Endothelial cell (in vitro differentiated cells): ENCODE data around the gene COL24A1. TPM values are rescaled to one million over a fixed set of nuclear protein-coding genes. Genes with fewer than 3 reads are reported as not detected.

Experiments used
- DNase-seq: peaks from one replicate; pipeline ENCODE4 v3.0.0; 2021; ENCODE audit warnings: low spot score
- H3K27ac Mint-ChIP-seq: one replicate; pipeline ENCODE4 v1.8.0; 2021; ENCODE audit warnings: mixed read lengths, inconsistent platforms; ENCODE audit not compliant: unreplicated experiment
- H3K27me3 Mint-ChIP-seq: one replicate; pipeline ENCODE4 v1.8.0; 2021; ENCODE audit warnings: mild to moderate bottlenecking, moderate library complexity, mixed read lengths, inconsistent platforms; ENCODE audit not compliant: unreplicated experiment
- H3K36me3 Mint-ChIP-seq: one replicate; pipeline ENCODE4 v1.8.0; 2021; ENCODE audit warnings: mild to moderate bottlenecking, low read depth, mixed read lengths, inconsistent platforms; ENCODE audit not compliant: unreplicated experiment
- H3K4me1 Mint-ChIP-seq: one replicate; pipeline ENCODE4 v1.8.0; 2021; ENCODE audit warnings: mild to moderate bottlenecking, mixed read lengths, inconsistent platforms; ENCODE audit not compliant: unreplicated experiment
- H3K4me3 Mint-ChIP-seq: one replicate; pipeline ENCODE4 v1.8.0; 2021; ENCODE audit warnings: mild to moderate bottlenecking, mixed read lengths, inconsistent platforms; ENCODE audit not compliant: unreplicated experiment
- H3K9me3 Mint-ChIP-seq: one replicate; pipeline ENCODE4 v1.8.0; 2021; ENCODE audit warnings: mixed read lengths, inconsistent platforms; ENCODE audit not compliant: unreplicated experiment
- total RNA-seq: library from RNA; stranded (reverse); fragmentation: NEBNext Ultra II Directional; extraction: Animal tissue kit (Norgen Biotek cat#: 25700); gene quantifications from one replicate; pipeline ENCODE4 v1.2.1, GENCODE V29; 2021; ENCODE audit not compliant: unreplicated experiment
- TF ChIP-seq, protein P1 (sequence below): fragments of 200-600 bp; sonication (generic); IDR thresholded peaks from one replicate; pipeline ENCODE4 v1.5.0; 2021; ENCODE audit warnings: antibody characterized with exemption; ENCODE audit not compliant: unreplicated experiment

Gene COL24A1
- total RNA-seq, 1 donor from 2014 or later, result 0.74 TPM

DNA sequence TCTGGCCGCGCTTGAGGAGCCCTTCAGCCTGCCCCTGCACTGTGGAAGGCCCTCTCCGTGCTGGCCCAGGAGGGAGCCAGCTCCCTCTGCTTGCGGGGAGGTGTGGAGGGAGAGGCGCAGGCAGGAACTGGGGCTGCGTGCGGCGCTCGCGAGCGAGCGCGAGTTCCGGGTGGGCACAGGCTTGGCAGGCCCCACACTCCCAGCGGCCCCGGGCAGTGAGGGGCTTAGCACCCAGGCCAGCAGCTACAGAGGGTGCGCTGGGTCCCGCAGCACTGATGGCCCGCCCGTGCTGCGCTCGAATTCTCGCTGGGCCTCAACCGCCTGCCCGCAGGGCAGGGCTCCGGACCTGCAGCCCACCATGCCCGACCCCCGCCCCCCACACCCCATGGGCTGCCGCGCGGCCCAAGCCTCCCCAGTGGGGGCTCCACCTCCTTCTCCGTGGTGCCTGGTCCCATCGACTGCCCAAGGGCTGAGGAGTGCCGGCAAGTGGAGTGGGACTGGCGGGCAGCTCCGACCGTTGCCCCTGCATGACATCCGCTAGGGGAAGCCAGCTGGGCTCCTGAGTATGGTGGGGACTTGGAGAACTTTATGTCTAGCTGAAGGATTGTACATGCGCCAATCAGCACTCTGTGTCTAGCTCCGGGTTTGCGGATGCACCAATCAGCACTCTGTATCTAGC is 46.0 kb downstream of the COL24A1 start:
- TF ChIP-seq, protein P1, sequence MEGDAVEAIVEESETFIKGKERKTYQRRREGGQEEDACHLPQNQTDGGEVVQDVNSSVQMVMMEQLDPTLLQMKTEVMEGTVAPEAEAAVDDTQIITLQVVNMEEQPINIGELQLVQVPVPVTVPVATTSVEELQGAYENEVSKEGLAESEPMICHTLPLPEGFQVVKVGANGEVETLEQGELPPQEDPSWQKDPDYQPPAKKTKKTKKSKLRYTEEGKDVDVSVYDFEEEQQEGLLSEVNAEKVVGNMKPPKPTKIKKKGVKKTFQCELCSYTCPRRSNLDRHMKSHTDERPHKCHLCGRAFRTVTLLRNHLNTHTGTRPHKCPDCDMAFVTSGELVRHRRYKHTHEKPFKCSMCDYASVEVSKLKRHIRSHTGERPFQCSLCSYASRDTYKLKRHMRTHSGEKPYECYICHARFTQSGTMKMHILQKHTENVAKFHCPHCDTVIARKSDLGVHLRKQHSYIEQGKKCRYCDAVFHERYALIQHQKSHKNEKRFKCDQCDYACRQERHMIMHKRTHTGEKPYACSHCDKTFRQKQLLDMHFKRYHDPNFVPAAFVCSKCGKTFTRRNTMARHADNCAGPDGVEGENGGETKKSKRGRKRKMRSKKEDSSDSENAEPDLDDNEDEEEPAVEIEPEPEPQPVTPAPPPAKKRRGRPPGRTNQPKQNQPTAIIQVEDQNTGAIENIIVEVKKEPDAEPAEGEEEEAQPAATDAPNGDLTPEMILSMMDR, result no peak
- peaks cover 1% of the 10 kb centered on the region for H3K27me3 Mint-ChIP-seq
- no peak overlapping the region for H3K4me3 Mint-ChIP-seq
- H3K36me3 Mint-ChIP-seq, result no peaks in the 10 kb centered on the region
- H3K4me1 Mint-ChIP-seq, result no peaks in the 10 kb centered on the region
- no peak overlapping the region for H3K27ac Mint-ChIP-seq
- no peak for DNase-seq
- no peaks in the 10 kb centered on the region for H3K9me3 Mint-ChIP-seq

DNA sequence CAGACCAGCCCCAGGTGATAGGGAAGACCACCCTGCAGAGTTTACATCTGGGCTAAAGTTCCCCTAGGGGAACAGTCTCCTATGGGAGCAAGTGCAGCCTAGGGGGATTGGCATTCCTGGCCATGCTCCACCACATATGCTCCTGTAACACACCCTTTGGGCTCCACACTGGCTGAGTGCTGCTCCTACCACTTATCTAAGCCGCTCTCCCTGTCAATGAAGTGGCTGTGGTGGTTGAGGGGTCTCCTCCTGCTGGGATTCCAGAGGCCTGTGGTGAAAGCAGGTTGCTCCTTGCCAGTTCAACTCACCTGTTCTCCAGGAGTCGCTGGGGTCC is 51.1 kb downstream of the COL24A1 start:
- H3K4me1 Mint-ChIP-seq, result no peaks in the 10 kb centered on the region
- peaks cover 2% of the 10 kb centered on the region for H3K27me3 Mint-ChIP-seq
- no peaks in the 10 kb centered on the region for H3K9me3 Mint-ChIP-seq
- H3K27ac Mint-ChIP-seq, result no peak overlapping the region
- DNase-seq, result no peak
- no peak overlapping the region for H3K4me3 Mint-ChIP-seq
- no peaks in the 10 kb centered on the region for H3K36me3 Mint-ChIP-seq
- TF ChIP-seq, protein P1, result no peak

DNA sequence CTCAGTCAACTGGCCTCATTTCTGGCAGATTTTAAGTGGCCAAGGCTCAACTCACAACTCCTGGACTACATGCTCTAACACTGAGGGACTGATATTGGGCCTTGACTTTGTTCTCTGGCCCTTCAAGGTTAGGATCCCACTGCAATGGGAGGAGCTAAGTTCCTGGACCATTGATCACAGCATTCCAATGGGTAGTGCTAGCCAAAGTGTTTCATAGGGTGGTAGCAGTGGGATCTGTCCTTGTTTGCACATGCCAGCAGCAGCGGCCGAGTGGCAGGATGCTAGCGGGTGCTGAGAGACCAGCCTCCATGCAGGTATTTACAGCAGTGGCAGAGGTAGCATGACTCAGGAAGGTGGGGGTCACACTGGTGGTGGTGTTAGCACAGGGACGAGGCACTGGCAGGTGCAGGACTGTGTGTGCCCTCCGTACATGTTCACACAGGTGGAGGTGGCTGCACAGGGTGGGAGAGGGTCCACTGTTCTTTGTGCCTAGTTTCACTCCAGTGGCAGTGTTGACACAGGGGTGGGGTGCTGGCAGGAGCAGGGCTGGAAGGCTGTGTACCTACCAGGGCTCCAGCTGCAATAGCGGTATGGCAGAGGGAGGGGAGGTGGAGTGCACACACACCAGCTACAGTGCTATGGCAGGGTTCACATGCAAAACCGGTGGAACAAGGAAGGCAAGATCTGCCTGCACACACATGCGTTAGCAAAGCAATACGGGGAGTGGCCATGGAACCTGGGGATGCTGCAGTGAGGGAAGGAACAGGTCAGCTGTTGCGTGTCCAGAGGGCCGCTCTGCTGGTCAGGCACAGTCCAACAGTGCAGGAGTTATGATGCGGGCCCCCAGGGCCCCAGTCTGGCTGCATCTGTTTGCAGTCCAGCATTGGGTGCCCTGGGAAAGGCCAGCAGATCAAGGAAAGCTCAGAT is 51.7 kb downstream of the COL24A1 start:
- no peaks in the 10 kb centered on the region for H3K4me1 Mint-ChIP-seq
- no peak for DNase-seq
- no peaks in the 10 kb centered on the region for H3K9me3 Mint-ChIP-seq
- H3K36me3 Mint-ChIP-seq, result no peaks in the 10 kb centered on the region
- H3K4me3 Mint-ChIP-seq, result no peak overlapping the region
- H3K27me3 Mint-ChIP-seq, result peaks cover 2% of the 10 kb centered on the region
- TF ChIP-seq, protein P1, result no peak
- H3K27ac Mint-ChIP-seq, result no peak overlapping the region

DNA sequence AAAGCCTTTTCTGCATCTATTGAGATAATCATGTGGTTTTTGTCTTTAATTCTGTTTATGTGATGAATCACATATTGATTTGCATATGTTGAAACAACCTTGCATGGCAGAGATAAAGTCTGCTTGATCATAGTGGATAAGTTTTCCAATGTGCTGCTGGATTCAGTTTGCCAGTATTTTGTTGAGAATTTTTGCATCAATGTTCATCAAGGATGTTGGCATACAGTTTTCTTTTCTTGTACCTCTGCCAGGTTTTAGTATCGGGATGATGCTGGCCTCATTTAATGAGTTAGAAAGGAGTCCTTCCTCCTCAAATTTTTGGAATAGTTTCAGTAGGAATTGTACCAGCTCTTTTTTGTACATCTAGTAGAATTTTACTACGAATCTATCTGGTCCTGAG is 55.0 kb downstream of the COL24A1 start:
- TF ChIP-seq, protein P1, result no peak
- H3K9me3 Mint-ChIP-seq, result no peaks in the 10 kb centered on the region
- no peaks in the 10 kb centered on the region for H3K36me3 Mint-ChIP-seq
- no peak overlapping the region for H3K4me3 Mint-ChIP-seq
- peaks cover 2% of the 10 kb centered on the region for H3K27me3 Mint-ChIP-seq
- H3K27ac Mint-ChIP-seq, result no peak overlapping the region
- peaks cover 3% of the 10 kb centered on the region for H3K4me1 Mint-ChIP-seq
- DNase-seq, result no peak

DNA sequence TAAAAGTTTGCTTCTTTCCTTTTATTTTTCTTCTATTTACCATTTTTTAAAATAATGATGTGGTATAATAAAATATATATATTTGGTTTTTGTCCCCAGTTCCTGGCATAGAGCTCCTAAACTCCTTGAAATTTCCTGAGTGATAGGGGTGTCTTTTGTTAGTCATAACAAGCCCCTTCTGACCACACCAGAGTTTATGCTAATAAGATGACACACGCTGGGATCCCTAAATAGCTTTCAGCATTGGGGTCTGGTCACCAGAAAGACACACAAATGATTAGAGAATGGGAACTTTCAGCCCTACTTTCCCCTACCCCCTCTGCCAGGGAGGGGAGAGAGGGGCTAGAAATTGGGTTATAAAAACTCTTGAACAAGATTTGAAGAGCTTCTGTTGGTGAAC is 56.2 kb downstream of the COL24A1 start:
- DNase-seq, result no peak
- Mint-ChIP-seq H3K36me3 (no peaks in the 10 kb centered on the region), H3K4me3 (no peak overlapping the region), H3K27me3 (peaks cover 1% of the 10 kb centered on the region), H3K4me1 (peaks cover 3% of the 10 kb centered on the region), H3K9me3 (no peaks in the 10 kb centered on the region), H3K27ac (no peak overlapping the region)
- TF ChIP-seq, protein P1, result no peak
